KMS-11 (cell line): Measurements from ENCODE around the gene DAGLB.

Source experiments
- H2AFZ ChIP-seq: fragments of 200-600 bp; sonication (generic); 2 replicates; pipeline ENCODE4 v1.6.1; 2016; ENCODE audit warnings: antibody characterized with exemption, mixed run types, low read depth
- H3K27ac ChIP-seq: fragments of 200-600 bp; sonication (generic); 2 replicates; pipeline ENCODE4 v1.6.1; 2016; ENCODE audit warnings: mild to moderate bottlenecking, mixed run types
- H3K27me3 ChIP-seq: fragments of 200-600 bp; sonication (generic); 2 replicates; pipeline ENCODE4 v1.6.1; 2017; ENCODE audit warnings: mild to moderate bottlenecking, low read depth, mixed run types, moderate library complexity; ENCODE audit not compliant: insufficient read depth
- H3K36me3 ChIP-seq: fragments of 200-600 bp; sonication (generic); 2 replicates; pipeline ENCODE4 v1.6.1; 2017; ENCODE audit warnings: mild to moderate bottlenecking, mixed run types; ENCODE audit not compliant: insufficient read depth
- H3K4me1 ChIP-seq: fragments of 200-600 bp; sonication (generic); 2 replicates; pipeline ENCODE4 v1.6.1; 2016; ENCODE audit warnings: mild to moderate bottlenecking, low read depth, mixed run types; ENCODE audit not compliant: poor library complexity, severe bottlenecking
- H3K4me2 ChIP-seq: fragments of 200-600 bp; sonication (generic); 2 replicates; pipeline ENCODE4 v1.7.0; 2016; ENCODE audit warnings: mild to moderate bottlenecking, mixed run types
- H3K4me3 ChIP-seq: fragments of 200-600 bp; sonication (generic); IDR thresholded peaks from 2 replicates; pipeline ENCODE4 v1.6.1; 2017; ENCODE audit warnings: low read depth, low read length, mixed read lengths; ENCODE audit not compliant: insufficient read depth
- H3K79me2 ChIP-seq: fragments of 200-600 bp; sonication (generic); 2 replicates; pipeline ENCODE4 v1.6.1; 2016; ENCODE audit warnings: low read depth, mixed run types; ENCODE audit not compliant: insufficient read depth
- H3K9ac ChIP-seq: fragments of 200-600 bp; sonication (generic); 2 replicates; pipeline ENCODE4 v1.6.1; 2016; ENCODE audit warnings: mild to moderate bottlenecking, mixed run types
- H4K20me1 ChIP-seq: fragments of 200-600 bp; sonication (generic); 2 replicates; pipeline ENCODE4 v1.6.1; 2016; ENCODE audit warnings: mild to moderate bottlenecking, mixed run types; ENCODE audit not compliant: insufficient read depth
- CTCF ChIP-seq: fragments of 200-600 bp; sonication (generic); conservative IDR thresholded peaks from 2 replicates; pipeline ENCODE4 v1.6.1; 2017; ENCODE audit warnings: low read depth, mild to moderate bottlenecking, antibody characterized with exemption, low read length, moderate library complexity, mixed read lengths

DAGLB gene

DNA sequence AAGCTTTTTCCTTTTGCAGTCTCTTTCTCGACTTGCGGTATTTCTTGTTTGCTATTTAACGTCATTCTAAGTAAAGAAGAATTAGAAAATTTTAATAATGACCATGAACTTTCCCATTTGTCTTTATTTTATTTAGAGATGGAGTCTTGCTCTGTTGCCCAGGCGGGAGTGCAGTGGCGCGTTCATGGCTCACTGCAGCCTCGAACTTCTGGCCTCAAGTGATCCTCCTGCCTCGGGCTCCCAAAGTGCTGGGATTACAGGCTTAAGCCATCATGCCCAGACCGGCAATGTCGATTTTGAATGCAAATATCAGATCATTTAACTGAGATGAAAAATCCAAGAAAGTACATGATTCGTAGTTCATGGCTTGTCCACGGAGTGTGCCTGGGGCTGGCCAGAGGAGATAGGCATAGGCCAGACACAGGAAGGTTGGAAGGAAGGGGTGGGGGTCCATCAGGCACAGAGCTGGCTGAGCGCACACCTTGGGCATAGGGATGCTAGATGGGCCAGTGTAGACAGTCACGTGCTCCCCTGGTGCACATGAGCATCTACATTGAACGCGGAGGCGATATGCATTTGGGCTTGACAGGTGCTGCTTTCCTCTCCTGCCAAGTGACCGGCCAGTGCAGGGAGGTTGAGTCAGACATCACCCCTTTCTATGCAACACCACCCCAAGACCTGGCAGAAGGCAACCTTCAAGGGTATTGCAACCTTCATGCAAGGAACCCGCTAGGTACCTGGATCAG is 38.9 kb upstream of the DAGLB start:
- Histone ChIP-seq H3K27me3 (no peaks in the 10 kb centered on the region), H3K4me1 (peaks cover 15% of the 10 kb centered on the region), H3K9ac (no peak overlapping the region), H3K27ac (no peak overlapping the region), H4K20me1 (peaks cover 9% of the 10 kb centered on the region; the same call in 1 of the 2 replicates), H3K4me3 (no peak overlapping the region), H3K4me2 (no peak overlapping the region), H2AFZ (no peak overlapping the region), H3K79me2 (peaks cover 24% of the 10 kb centered on the region), H3K36me3 (no peaks in the 10 kb centered on the region)
- no peak for TF ChIP-seq CTCF

DNA sequence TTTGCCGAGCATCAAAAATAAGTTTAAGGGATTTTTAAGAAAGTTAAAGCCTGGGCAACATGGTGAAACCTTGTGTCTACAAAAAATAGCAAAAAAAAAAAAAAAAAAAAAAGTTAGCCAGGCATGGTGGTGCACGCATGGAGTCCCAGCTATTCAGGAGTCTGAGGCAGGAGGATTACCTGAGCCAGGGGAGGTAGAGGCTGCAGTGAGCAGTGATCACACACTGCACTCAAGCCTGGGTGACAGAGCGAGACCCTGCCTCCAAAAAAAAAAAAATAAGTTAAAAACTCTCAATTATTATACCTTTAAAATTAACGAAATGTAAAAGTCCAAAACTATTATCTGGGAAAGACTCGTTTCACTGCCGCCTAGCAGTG is 35.0 kb upstream of the DAGLB start:
- Histone ChIP-seq H3K27me3 (no peaks in the 10 kb centered on the region), H3K4me1 (peaks cover 23% of the 10 kb centered on the region), H3K36me3 (no peaks in the 10 kb centered on the region), H4K20me1 (peaks cover 17% of the 10 kb centered on the region; the same call in 1 of the 2 replicates), H2AFZ (peak overlapping the region; percentile 77; the same call in 1 of the 2 replicates), H3K27ac (peak overlapping the region; percentile 32; the same call in 1 of the 2 replicates), H3K9ac (peak overlapping the region; percentile 68), H3K79me2 (peaks cover 62% of the 10 kb centered on the region), H3K4me2 (peak overlapping the region; percentile 53), H3K4me3 (no peak overlapping the region)
- no peak for TF ChIP-seq CTCF

GRCh38 chr7:6482307-6482706 is 34.6 kb upstream of the DAGLB start:
- Histone ChIP-seq H3K36me3 (no peaks in the 10 kb centered on the region), H3K9ac (no peak overlapping the region; the same call in 1 of the 2 replicates), H3K27me3 (no peaks in the 10 kb centered on the region), H4K20me1 (peaks cover 17% of the 10 kb centered on the region; the same call in 1 of the 2 replicates), H3K79me2 (peaks cover 67% of the 10 kb centered on the region), H3K4me1 (peaks cover 27% of the 10 kb centered on the region), H3K4me2 (peak overlapping the region; percentile 53), H3K27ac (no peak overlapping the region), H2AFZ (no peak overlapping the region), H3K4me3 (no peak overlapping the region)
- no peak for TF ChIP-seq CTCF

DNA sequence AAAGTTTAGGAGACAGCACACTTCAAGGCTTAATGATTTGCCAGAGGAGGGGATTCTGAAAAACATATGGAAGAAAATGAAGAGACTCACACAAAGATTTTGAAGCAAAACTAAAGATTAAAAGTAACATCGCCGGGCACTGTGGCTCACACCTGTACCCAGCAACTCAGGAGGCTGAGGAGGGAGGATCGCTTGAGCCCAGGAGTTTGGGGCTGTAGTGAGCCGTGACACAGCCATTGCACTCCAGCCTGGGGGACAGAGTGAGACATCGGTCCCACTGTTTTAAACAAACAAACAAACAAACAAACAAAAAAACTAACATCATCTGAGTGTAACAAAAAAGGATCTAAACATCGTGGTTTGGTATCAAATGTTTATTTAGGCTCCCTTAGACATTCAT is 33.7 kb upstream of the DAGLB start:
- no peak overlapping the region for H3K9ac ChIP-seq
- no peak overlapping the region for H3K27ac ChIP-seq
- no peak overlapping the region for H3K4me3 ChIP-seq
- peaks cover 75% of the 10 kb centered on the region for H3K79me2 ChIP-seq
- no peak overlapping the region for H3K4me2 ChIP-seq
- no peaks in the 10 kb centered on the region for H3K27me3 ChIP-seq
- no peak for TF ChIP-seq CTCF
- H4K20me1 ChIP-seq = peaks cover 22% of the 10 kb centered on the region
- no peak overlapping the region for H2AFZ ChIP-seq
- H3K4me1 ChIP-seq = peaks cover 36% of the 10 kb centered on the region
- H3K36me3 ChIP-seq = no peaks in the 10 kb centered on the region
